GM12891 (cell line): ENCODE data around the gene PRICKLE4.

Source experiments
- DNase-seq: peaks from one replicate; pipeline ENCODE4 v3.0.0; 2011; ENCODE audit warnings: low spot score; ENCODE audit not compliant: insufficient read length
- FAIRE-seq: peaks from 2 replicates; lab custom pipeline; 2011; peaks lifted over from hg19 to GRCh38; lab: Jason Lieb, UNC
- PAX5 ChIP-seq: IDR thresholded peaks from 2 replicates; pipeline ENCODE4 v1.6.1; 2011; ENCODE audit warnings: low read length, moderate library complexity, mild to moderate bottlenecking; ENCODE audit not compliant: insufficient read depth, severe bottlenecking
- POLR2A ChIP-seq: IDR thresholded peaks from 2 replicates; pipeline ENCODE4 v1.6.1; 2011; ENCODE audit warnings: low read depth, low read length, control low read depth
- POLR2AphosphoS5 ChIP-seq: IDR thresholded peaks from 2 replicates; pipeline ENCODE4 v1.6.1; 2011; ENCODE audit warnings: low read depth, low read length, control low read depth
- POU2F2 ChIP-seq: IDR thresholded peaks from 2 replicates; pipeline ENCODE4 v1.6.1; 2011; ENCODE audit warnings: low read depth, mild to moderate bottlenecking, control low read depth, low read length, moderate library complexity
- SPI1 ChIP-seq: IDR thresholded peaks from 2 replicates; pipeline ENCODE4 v1.6.1; 2011; ENCODE audit warnings: low read depth, low read length, control low read depth
- TAF1 ChIP-seq: IDR thresholded peaks from 2 replicates; pipeline ENCODE4 v1.6.1; 2011; ENCODE audit warnings: low read depth, low read length, control low read depth

The PRICKLE4 gene

DNA sequence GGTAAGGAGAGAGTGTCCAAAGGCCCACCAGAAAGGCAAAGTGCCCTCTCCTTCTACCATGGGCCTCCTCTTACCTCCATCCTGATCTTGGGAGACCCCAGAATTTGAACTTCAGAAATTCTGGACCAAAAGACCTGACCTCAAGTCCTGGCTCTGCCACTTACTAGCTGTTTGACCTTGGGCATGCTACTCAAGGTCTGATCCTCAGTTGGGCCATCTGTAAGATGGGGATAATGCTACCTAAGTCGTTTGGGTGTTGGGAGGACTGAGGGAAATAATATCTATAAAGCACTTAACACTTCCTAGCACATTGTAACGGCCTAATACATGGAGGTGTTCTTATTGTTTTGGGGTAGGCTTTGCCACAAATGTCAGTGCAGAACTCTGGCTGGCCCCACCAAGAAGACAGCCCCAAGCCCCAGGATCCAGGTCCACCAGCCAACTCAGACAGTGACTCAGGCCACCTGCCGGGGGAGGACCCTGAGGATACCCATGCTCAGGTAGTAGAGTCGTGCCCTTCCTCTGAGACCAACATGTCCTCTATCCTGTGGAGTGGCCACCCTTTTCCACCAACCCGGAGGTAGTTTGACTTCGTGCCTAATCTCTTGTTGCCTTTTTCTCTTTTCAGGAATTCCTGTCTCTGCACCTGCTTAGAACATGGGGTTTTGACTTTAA lies 2.7 kb downstream of the PRICKLE4 start:
- TF ChIP-seq POLR2AphosphoS5 (no peak), POU2F2 (no peak), TAF1 (no peak), PAX5 (no peak), POLR2A (no peak), SPI1 (no peak)
- FAIRE-seq (no peak), DNase-seq (no peak)

DNA sequence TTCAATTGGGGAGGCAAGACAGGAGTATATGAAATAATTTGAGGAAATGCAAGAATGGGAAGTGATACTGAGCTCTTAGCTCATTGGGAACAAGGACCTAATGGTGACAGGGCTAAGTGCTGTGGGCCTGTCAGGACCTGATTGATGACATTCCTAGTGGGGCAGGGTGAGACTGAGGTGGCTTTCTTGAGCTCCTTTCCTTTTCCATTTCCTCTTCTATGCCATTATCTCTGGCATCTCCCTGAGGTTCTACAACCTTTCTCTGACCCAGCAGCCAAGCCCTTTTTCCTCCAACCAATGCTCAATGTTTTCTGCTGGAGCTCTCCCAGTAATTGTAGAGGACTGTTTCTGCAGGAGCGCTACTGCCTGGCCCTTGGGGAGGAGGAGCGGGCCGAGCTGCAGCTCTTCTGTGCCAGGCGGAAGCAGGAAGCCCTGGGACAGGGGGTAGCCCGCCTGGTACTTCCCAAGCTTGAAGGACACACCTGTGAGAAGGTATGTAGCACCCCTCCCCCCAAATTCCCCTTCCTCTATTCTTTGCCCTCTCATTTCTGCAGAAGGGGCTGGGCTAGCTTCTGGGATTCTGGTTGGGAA lies 4.1 kb downstream of the PRICKLE4 start:
- FAIRE-seq (no peak), DNase-seq (no peak)
- TF ChIP-seq SPI1 (peak; percentile 72), PAX5 (no peak)

DNA sequence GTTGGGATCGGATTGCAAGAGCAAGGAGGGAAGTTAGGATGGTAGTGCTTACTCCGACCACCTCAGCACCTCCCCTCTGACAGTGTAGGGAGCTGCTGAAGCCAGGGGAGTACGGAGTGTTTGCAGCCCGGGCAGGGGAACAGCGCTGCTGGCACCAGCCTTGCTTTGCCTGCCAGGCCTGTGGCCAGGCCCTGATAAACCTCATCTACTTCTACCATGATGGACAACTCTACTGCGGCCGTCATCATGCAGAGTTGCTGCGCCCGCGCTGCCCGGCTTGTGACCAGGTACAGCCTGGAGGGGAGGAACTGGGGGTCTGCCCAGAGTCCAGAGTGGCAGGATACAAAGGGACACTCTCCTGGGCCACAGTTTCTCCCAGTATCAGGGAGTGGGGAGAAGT lies 4.7 kb downstream of the PRICKLE4 start:
- DNase-seq (no peak), FAIRE-seq (no peak)
- TF ChIP-seq SPI1: no peak
- no peak for TF ChIP-seq POLR2AphosphoS5
- no peak for TF ChIP-seq POLR2A
- no peak for TF ChIP-seq PAX5
- TF ChIP-seq POU2F2: no peak
- no peak for TF ChIP-seq TAF1

DNA sequence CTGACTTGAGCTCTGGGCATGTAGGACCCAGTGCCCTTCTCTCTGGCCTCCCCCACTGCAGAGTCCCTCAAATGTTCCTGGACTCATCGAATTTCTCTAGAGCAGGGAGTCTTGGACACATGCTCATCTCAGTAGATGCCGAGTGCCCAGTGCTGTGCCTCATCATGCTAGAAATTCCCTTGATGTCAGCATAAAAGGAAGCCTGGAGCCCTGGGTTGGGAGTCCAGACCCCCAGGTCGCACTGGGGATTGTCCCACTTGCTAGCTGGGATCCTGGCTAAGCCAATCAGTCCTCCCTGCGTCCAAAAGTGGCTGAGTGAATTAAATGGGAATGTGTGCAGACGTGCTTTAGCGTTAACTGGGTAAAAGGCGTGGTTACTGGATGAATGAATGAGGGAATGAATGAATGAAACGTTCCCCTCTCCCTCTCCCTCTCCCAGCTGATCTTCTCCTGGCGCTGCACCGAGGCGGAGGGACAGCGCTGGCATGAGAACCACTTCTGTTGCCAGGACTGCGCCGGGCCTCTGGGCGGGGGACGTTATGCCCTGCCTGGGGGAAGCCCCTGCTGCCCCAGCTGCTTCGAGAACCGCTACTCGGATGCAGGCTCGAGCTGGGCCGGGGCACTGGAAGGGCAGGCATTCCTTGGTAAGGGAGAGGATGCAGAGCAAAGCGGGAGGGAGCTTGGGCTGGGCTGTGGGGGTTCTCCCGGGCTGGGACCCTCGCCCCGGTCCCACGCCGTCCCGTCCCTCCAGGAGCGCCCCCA lies 5.3 kb downstream of the PRICKLE4 start:
- TF ChIP-seq PAX5 (no peak), POU2F2 (no peak), POLR2A (no peak), TAF1 (no peak), SPI1 (no peak), POLR2AphosphoS5 (no peak)
- DNase-seq (no peak), FAIRE-seq (no peak)

DNA sequence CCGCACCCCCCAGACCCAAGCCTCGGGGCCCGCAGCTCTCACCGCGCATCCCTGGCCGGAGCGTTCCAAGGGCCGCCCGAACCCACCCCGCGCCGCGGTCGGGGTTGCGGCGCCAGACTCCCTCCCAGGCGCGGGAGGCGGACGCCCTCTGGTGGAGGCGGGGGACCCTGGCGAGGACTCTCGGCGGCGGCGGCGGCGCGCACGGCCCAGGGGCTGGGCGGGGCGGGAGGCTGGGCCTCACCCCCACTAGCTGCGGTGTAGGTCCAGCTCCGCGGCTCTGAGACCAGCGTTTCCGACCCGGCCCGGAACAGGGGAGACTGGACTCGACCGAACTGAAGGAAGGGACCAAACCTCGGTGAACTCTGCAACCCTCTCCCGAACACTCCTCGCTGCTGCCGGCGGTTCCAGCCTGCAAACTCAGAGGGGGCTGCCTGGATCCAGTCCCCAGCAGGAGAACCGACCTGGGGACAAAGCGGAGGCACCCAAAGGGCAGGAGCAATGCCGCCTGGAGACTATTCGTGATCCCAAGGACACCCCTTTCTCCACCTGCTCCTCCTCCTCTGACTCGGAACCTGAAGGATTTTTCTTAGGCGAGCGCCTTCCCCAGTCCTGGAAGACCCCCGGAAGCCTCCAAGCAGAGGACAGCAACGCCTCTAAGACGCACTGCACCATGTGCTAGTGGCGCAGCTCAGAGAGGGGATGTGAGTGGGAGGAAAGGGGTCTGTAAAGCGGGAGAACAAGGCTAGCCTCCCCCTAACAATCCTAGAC lies 6.1 kb downstream of the PRICKLE4 start:
- DNase-seq: peak; percentile 91
- peak; percentile 67 for FAIRE-seq
- no peak for TF ChIP-seq POLR2AphosphoS5
- peak; percentile 77 for TF ChIP-seq PAX5
- TF ChIP-seq POU2F2: 0 out of 2 replicates have a peak, but pooled peaks have one; percentile 21

DNA sequence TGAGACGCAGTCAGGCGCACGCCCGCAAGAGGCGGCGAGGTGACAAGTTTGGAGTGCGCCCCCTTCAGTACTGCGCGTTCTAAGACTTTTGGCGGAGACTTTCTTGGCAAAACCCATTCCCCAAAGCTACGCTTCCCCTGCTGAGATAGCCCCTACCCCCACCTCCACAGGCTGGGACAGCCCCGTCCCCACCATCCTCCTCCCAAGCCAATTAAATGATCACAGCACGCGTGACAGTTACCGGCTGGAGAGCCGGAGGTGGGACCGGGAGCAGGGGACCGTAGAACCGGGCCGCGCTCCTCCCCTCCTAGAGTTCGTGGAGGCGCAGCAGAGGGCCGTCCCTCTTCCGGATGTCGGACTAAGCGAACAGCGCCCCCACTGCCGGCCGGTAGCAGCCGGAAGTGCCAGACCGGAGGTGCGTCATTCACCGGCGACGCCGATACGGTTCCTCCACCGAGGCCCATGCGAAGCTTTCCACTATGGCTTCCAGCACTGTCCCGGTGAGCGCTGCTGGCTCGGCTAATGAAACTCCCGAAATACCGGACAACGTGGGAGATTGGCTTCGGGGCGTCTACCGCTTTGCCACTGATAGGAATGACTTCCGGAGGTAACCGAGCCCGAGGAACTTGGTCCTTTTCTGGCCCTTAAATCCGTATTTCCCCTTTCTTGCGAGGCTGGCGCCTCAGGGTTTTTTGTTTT lies 6.8 kb downstream of the PRICKLE4 start, which contains the start of gene TOMM6:
Gene TOMM6 (plus strand): TSS at position 476 of the 699 bp plus-strand sequence. CDS start 4 bp downstream, at position 480.
- peak; percentile 95 for TF ChIP-seq PAX5
- peak; percentile 94 for TF ChIP-seq POLR2A
- TF ChIP-seq TAF1: peak; percentile 98
- TF ChIP-seq SPI1: peak; percentile 31; the same call in 1 of the 2 replicates
- TF ChIP-seq POLR2AphosphoS5: peak; percentile 97
- TF ChIP-seq POU2F2: peak; percentile 86
- DNase-seq: peak; percentile 86
- FAIRE-seq: peak; percentile 96

DNA sequence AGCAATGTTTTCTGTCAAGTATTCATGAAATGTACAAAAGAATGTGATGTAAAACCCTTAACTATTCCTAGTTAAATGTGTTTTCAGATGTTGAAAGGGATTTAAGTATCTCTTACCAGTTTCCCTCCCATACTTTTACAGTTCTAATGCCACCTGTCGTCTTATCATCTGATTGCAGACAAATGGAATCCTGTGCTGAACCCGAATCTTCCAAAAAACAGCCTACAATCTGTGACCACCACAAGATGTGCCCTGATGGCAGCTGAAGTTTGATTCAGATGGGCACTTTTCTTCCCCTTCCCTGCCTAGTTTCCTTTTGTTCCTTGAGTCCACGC lies 8.8 kb downstream of the PRICKLE4 start:
- no peak for TF ChIP-seq PAX5
- TF ChIP-seq POLR2AphosphoS5: no peak
- TF ChIP-seq SPI1: no peak
- TF ChIP-seq POU2F2: no peak
- TF ChIP-seq TAF1: no peak
- no peak for TF ChIP-seq POLR2A
- DNase-seq (no peak), FAIRE-seq (no peak)

DNA sequence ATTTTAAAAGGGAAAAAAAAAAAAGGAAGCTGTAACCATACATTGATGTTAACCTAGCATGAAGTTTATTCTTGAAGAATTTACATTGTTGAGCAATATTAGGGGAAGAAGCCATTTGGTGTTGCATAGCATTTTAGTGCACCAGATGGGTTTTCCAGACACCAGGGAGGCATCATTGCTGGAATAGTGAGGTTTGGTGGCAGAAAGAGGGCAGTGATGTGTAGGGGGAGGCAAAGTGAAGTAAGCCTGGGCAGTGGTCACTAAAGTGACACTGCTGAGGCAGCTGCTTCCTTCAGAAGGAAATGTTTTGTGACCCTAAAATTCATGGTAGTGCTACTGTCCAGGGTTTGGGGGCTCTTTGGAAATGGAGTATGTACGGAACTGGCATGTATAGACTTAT lies 9.5 kb downstream of the PRICKLE4 start:
- TF ChIP-seq PAX5 (no peak), POLR2AphosphoS5 (no peak), SPI1 (no peak), TAF1 (no peak), POLR2A (no peak; the same call in 1 of the 2 replicates), POU2F2 (no peak)
- no peak for DNase-seq
- no peak for FAIRE-seq

DNA sequence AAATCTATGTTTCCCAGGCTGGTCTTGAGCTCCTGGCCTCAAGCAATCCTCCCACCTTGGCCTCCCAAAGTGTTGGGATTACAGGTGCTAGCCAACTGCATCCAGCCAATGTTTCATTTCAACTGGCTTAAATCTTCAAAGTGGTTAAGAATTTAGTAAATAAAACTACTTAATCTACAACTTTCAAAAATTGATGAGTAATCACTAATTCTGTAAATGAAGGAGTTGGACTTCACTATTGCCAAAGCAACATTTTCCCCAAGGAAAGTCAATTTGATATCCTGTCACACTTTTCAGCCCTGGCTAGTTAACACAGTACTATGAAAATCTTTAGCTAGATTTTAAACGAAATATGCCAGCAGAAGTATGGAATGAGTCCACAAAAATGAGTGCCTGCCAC lies 10.7 kb downstream of the PRICKLE4 start:
- no peak for FAIRE-seq
- TF ChIP-seq POU2F2 (no peak), POLR2AphosphoS5 (no peak), SPI1 (no peak), TAF1 (no peak), PAX5 (no peak), POLR2A (no peak)
- DNase-seq: no peak
